ENCODE measurements around the gene ALOX15B.

DNA sequence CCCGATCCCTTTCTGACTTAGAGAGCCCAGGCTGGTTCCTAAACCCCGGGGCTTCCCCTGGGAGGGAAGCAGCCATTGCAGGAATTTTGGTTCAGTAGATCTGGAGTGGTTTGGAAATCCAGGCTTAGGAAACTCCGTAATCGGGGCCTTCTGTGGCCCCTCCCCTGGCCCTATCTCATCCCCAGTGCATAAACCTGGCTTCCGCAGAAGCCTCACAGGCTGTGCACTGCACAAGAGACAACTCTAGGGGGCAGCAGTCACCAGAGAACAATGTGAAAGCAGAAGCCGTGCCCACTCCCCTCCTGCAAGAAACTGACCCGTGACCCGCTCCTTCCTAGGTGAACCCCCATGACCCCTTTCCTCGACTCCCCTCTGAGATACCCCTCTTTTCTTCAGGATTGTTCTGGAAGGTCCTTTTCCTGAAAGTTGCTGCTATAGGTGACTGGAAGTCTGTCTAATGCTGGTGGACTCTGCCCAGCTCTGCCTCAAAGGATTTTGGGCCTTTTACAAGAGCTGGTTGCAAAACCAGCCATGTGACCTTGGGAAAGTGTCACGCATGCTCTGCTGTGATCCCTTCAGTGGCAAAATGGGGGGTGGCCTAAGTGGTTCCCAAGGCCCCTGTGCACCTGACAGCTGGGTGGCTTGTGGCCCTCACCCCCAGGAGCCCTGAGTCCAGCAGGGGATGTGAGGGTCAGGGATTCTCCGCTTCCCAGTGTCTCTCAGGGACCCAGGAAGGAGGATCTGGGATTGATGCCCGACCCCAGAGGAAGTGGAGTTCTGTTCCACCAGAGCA, 22.0 kb upstream of the ALOX15B start:
- no peak for TF ChIP-seq TAF1 (IDR thresholded peaks at IDR 0.05; ENCODE audit: low read depth)
- no peak for TF ChIP-seq EZH2 (IDR thresholded peaks at IDR 0.05; ENCODE audit: borderline replicate concordance, insufficient read depth, low read length, poor library complexity, severe bottlenecking)
- peak; percentile 59 for TF ChIP-seq CTCF (IDR thresholded peaks at IDR 0.05; ENCODE audit: poor library complexity, severe bottlenecking)
- TF ChIP-seq EP300 (conservative IDR thresholded peaks at IDR 0.05; ENCODE audit: poor library complexity, severe bottlenecking), result no peak
- TF ChIP-seq RAD21 (conservative IDR thresholded peaks at IDR 0.05), result peak; percentile 36

Data from neural cell (in vitro differentiated cells).